ENCODE measurements around the gene USP2. TPM values are rescaled to one million over a fixed set of nuclear protein-coding genes. Genes with fewer than 3 reads are reported as not detected.

Gene USP2
- polyA plus RNA-seq, 1 donor (not counting 4 experiments of a cell fraction or from before 2014, with no cell fraction given): 0.35 TPM

GRCh38 chr11:119367661-119368120 lies 13.8 kb downstream of the USP2 start:
- DNase-seq (ENCODE audit: low read depth, low spot score): no peak
- Histone ChIP-seq H3K9ac (ENCODE audit: control insufficient read depth, extremely low read depth, insufficient read depth, low read length) (no peak overlapping the region), H3K4me3 (ENCODE audit: control insufficient read depth in 2 of 3, extremely low read depth in 1 of 3, insufficient read depth in 2 of 3, low read depth in 1 of 3, low read length in 3 of 3) (no peak overlapping the region), H3K4me2 (ENCODE audit: control insufficient read depth, extremely low read depth, insufficient read depth, low read depth, low read length) (no peak overlapping the region), H3K27me3 (ENCODE audit: control insufficient read depth, extremely low read depth, insufficient read depth, low read length) (peaks cover 28% of the 10 kb centered on the region), H3K9me3 (ENCODE audit: control insufficient read depth, low read depth, low read length) (no peaks in the 10 kb centered on the region), H3K27ac (ENCODE audit: control insufficient read depth, insufficient read depth, low read length) (no peak overlapping the region), H2AFZ (ENCODE audit: control insufficient read depth, low read length) (no peak overlapping the region), H3K4me1 (ENCODE audit: control insufficient read depth, extremely low read depth, insufficient read depth, low read length) (peaks cover 8% of the 10 kb centered on the region), H4K20me1 (ENCODE audit: control insufficient read depth, extremely low read depth, insufficient read depth, low read length) (no peaks in the 10 kb centered on the region), H3K9me1 (ENCODE audit: control insufficient read depth, extremely low read depth, insufficient read depth, low read length) (no peaks in the 10 kb centered on the region), H3K79me2 (ENCODE audit: control insufficient read depth, insufficient read depth, low read length) (no peaks in the 10 kb centered on the region), H3K36me3 (ENCODE audit: control insufficient read depth in 2 of 2, extremely low read depth in 1 of 2, insufficient read depth in 2 of 2, low read length in 2 of 2) (no peaks in the 10 kb centered on the region)
- FAIRE-seq: no peak
- no peak for TF ChIP-seq EZH2 (IDR thresholded peaks at IDR 0.05; ENCODE audit: low read length)
- TF ChIP-seq, protein P1, sequence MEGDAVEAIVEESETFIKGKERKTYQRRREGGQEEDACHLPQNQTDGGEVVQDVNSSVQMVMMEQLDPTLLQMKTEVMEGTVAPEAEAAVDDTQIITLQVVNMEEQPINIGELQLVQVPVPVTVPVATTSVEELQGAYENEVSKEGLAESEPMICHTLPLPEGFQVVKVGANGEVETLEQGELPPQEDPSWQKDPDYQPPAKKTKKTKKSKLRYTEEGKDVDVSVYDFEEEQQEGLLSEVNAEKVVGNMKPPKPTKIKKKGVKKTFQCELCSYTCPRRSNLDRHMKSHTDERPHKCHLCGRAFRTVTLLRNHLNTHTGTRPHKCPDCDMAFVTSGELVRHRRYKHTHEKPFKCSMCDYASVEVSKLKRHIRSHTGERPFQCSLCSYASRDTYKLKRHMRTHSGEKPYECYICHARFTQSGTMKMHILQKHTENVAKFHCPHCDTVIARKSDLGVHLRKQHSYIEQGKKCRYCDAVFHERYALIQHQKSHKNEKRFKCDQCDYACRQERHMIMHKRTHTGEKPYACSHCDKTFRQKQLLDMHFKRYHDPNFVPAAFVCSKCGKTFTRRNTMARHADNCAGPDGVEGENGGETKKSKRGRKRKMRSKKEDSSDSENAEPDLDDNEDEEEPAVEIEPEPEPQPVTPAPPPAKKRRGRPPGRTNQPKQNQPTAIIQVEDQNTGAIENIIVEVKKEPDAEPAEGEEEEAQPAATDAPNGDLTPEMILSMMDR (optimal IDR thresholded peaks at IDR 0.05 in 1 of 3, IDR thresholded peaks at IDR 0.05 in 1 of 3, conservative IDR thresholded peaks at IDR 0.05 in 1 of 3; ENCODE audit: extremely low read depth in 1 of 3, insufficient read depth in 2 of 3, low read length in 3 of 3): no peak
- dilution Hi-C loops (cut with MboI; ENCODE audit: extremely low pct_ligation_motif_present, low sequenced_read_pairs): no loop called here

GRCh38 chr11:119366690-119367620 lies 14.5 kb downstream of the USP2 start:
- dilution Hi-C loops (cut with MboI; ENCODE audit: extremely low pct_ligation_motif_present, low sequenced_read_pairs): no loop called here
- H3K9ac ChIP-seq (ENCODE audit: control insufficient read depth, extremely low read depth, insufficient read depth, low read length): no peak overlapping the region

More at GRCh38 chr11:119366690-119367620, 14.5 kb downstream of the USP2 start:
- no peak for DNase-seq (ENCODE audit: low read depth, low spot score)
- Histone ChIP-seq H3K4me2 (ENCODE audit: control insufficient read depth, extremely low read depth, insufficient read depth, low read depth, low read length) (no peak overlapping the region), H3K9me3 (ENCODE audit: control insufficient read depth, low read depth, low read length) (no peaks in the 10 kb centered on the region), H3K4me1 (ENCODE audit: control insufficient read depth, extremely low read depth, insufficient read depth, low read length) (peaks cover 8% of the 10 kb centered on the region), H4K20me1 (ENCODE audit: control insufficient read depth, extremely low read depth, insufficient read depth, low read length) (no peaks in the 10 kb centered on the region), H2AFZ (ENCODE audit: control insufficient read depth, low read length) (no peak overlapping the region), H3K36me3 (ENCODE audit: control insufficient read depth in 2 of 2, extremely low read depth in 1 of 2, insufficient read depth in 2 of 2, low read length in 2 of 2) (no peaks in the 10 kb centered on the region), H3K4me3 (ENCODE audit: control insufficient read depth in 2 of 3, extremely low read depth in 1 of 3, insufficient read depth in 2 of 3, low read depth in 1 of 3, low read length in 3 of 3) (no peak overlapping the region), H3K27ac (ENCODE audit: control insufficient read depth, insufficient read depth, low read length) (no peak overlapping the region), H3K9me1 (ENCODE audit: control insufficient read depth, extremely low read depth, insufficient read depth, low read length) (no peaks in the 10 kb centered on the region), H3K27me3 (ENCODE audit: control insufficient read depth, extremely low read depth, insufficient read depth, low read length) (peaks cover 29% of the 10 kb centered on the region), H3K79me2 (ENCODE audit: control insufficient read depth, insufficient read depth, low read length) (no peaks in the 10 kb centered on the region)
- no peak for TF ChIP-seq EZH2 (IDR thresholded peaks at IDR 0.05; ENCODE audit: low read length)
- TF ChIP-seq, protein P1 (optimal IDR thresholded peaks at IDR 0.05 in 1 of 3, IDR thresholded peaks at IDR 0.05 in 1 of 3, conservative IDR thresholded peaks at IDR 0.05 in 1 of 3; ENCODE audit: extremely low read depth in 1 of 3, insufficient read depth in 2 of 3, low read length in 3 of 3): no peak
- no peak for FAIRE-seq
